Loucy (cell line): ENCODE data around the gene CTRB2.

Experiments
- EZH2phosphoT487 ChIP-seq: fragments of 200-600 bp; IDR thresholded peaks from 2 replicates; pipeline ENCODE4 v1.6.1; 2018; ENCODE audit warnings: antibody characterized with exemption, mild to moderate bottlenecking, moderate library complexity, borderline replicate concordance
- TF ChIP-seq, protein P1 (sequence below): fragments of 200-600 bp; sonication (generic); conservative IDR thresholded peaks from 2 replicates; pipeline ENCODE4 v1.5.1; 2014; ENCODE audit warnings: mild to moderate bottlenecking, antibody characterized with exemption, low read length

GRCh38 chr16:75216127-75216526 is 9.2 kb upstream of the CTRB2 start:
- TF ChIP-seq, protein P1, sequence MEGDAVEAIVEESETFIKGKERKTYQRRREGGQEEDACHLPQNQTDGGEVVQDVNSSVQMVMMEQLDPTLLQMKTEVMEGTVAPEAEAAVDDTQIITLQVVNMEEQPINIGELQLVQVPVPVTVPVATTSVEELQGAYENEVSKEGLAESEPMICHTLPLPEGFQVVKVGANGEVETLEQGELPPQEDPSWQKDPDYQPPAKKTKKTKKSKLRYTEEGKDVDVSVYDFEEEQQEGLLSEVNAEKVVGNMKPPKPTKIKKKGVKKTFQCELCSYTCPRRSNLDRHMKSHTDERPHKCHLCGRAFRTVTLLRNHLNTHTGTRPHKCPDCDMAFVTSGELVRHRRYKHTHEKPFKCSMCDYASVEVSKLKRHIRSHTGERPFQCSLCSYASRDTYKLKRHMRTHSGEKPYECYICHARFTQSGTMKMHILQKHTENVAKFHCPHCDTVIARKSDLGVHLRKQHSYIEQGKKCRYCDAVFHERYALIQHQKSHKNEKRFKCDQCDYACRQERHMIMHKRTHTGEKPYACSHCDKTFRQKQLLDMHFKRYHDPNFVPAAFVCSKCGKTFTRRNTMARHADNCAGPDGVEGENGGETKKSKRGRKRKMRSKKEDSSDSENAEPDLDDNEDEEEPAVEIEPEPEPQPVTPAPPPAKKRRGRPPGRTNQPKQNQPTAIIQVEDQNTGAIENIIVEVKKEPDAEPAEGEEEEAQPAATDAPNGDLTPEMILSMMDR, result no peak
- no peak for TF ChIP-seq EZH2phosphoT487
